Caco-2 (cell line): ENCODE measurements around the gene DPM1. TPM values are rescaled to one million over a fixed set of nuclear protein-coding genes. Genes with fewer than 3 reads are reported as not detected.
A peak's percentile ranks its signal among the peaks of the same experiment; 100 is the strongest.

Experiments
- BruUV-seq: library from RNA; stranded (reverse); fragments of 400-500 nt; replicated peaks from 2 replicates; lab custom pipeline; 2021; lab: Mats Ljungman, UMichigan
- CTCF ChIA-PET: fragments of 300-600 bp; sonication (Branson Sonifier 250); formaldehyde crosslinking; loops from one replicate; lab custom pipeline; 2022; ENCODE audit warnings: antibody characterized with exemption; lab: Charles Lee
- POLR2A ChIA-PET: fragments of 300-600 bp; sonication (Branson Sonifier 250); formaldehyde crosslinking; loops from one replicate; lab custom pipeline; 2022; ENCODE audit warnings: antibody characterized with exemption; lab: Charles Lee
- DNase-seq, 2 experiments: peaks; one replicate each; pipeline versions ENCODE4 v3.0.0 to v3.0.0-alpha.2; 2020 to 2022
- H3K27me3 ChIP-seq: replicated peaks from 2 replicates; pipeline ENCODE4 v1.6.0; 2011; ENCODE audit warnings: low read length; ENCODE audit not compliant: control insufficient read depth, insufficient read depth
- H3K36me3 ChIP-seq: 2 replicates; pipeline ENCODE4 v1.5.1; 2011; ENCODE audit warnings: low read length; ENCODE audit not compliant: control insufficient read depth, insufficient read depth
- H3K4me1 ChIP-seq: fragments of 250-450 bp; sonication (Bioruptor Pico); 2 replicates; pipeline ENCODE4 v1.5.1; 2020; ENCODE audit warnings: mild to moderate bottlenecking
- H3K4me3 ChIP-seq: 2 replicates; pipeline ENCODE4 v1.5.1; 2011; ENCODE audit warnings: low read depth, mild to moderate bottlenecking, control low read depth, low read length
- H3K9me3 ChIP-seq: fragments of 250-450 bp; sonication (Bioruptor Pico); 2 replicates; pipeline ENCODE4 v1.5.1; 2020; ENCODE audit warnings: mild to moderate bottlenecking, moderate library complexity
- H3K27ac Mint-ChIP-seq: one replicate; pipeline ENCODE4 v1.8.0; 2022; ENCODE audit warnings: mixed read lengths; ENCODE audit not compliant: unreplicated experiment
- H3K27me3 Mint-ChIP-seq: one replicate; pipeline ENCODE4 v1.8.0; 2022; ENCODE audit warnings: mixed read lengths; ENCODE audit not compliant: insufficient read depth, unreplicated experiment
- H3K36me3 Mint-ChIP-seq: one replicate; pipeline ENCODE4 v1.8.0; 2022; ENCODE audit warnings: mild to moderate bottlenecking, mixed read lengths; ENCODE audit not compliant: insufficient read depth, unreplicated experiment
- H3K4me1 Mint-ChIP-seq: one replicate; pipeline ENCODE4 v1.8.0; 2022; ENCODE audit warnings: low read depth, mixed read lengths; ENCODE audit not compliant: unreplicated experiment
- H3K4me3 Mint-ChIP-seq: one replicate; pipeline ENCODE4 v1.8.0; 2022; ENCODE audit warnings: mild to moderate bottlenecking, moderate library complexity, mixed read lengths; ENCODE audit not compliant: unreplicated experiment
- H3K9me3 Mint-ChIP-seq: one replicate; pipeline ENCODE4 v1.8.0; 2022; ENCODE audit warnings: mixed read lengths; ENCODE audit not compliant: unreplicated experiment
- CTCF ChIP-seq, 2 experiments: fragments of 200-600 bp in 1 of 2; IDR thresholded peaks; 1 replicate in 1 of 2; 2 replicates in 1 of 2; pipeline versions ENCODE4 v1.5.1 to v1.8.0; 2011 to 2022; ENCODE audit warnings: antibody characterized with exemption in 1 of 2, control low read depth in 1 of 2, inconsistent platforms in 1 of 2, low read depth in 1 of 2, low read length in 1 of 2, mild to moderate bottlenecking in 1 of 2, moderate library complexity in 1 of 2; ENCODE audit not compliant: insufficient read depth in 1 of 2, severe bottlenecking in 1 of 2, unreplicated experiment in 1 of 2
- intact Hi-C: fragments of 100-400 bp; cut with micrococcal nuclease; formaldehyde crosslinking; loops from one replicate; pipeline ENCODE4 v1.10.0; 2022; ENCODE audit not compliant: unreplicated experiment
- total RNA-seq: library from RNA; stranded (reverse); gene quantifications from 2 replicates; pipeline ENCODE4 v1.2.3, GENCODE V29; 2022

DPM1 gene
- total RNA-seq, 1 experiment from 2014 or later: 188 TPM

- Histone ChIP-seq H3K4me1 (no peaks in the 10 kb centered on the region), H3K36me3 (no peaks in the 10 kb centered on the region), H3K9me3 (no peaks in the 10 kb centered on the region), H3K27me3 (0 out of 2 replicates have a peak, but pooled peaks cover 1% of the 10 kb centered on the region), H3K4me3 (no peak overlapping the region)
- Mint-ChIP-seq H3K4me3 (no peak overlapping the region), H3K36me3 (no peaks in the 10 kb centered on the region), H3K9me3 (no peaks in the 10 kb centered on the region), H3K27me3 (peaks cover 16% of the 10 kb centered on the region), H3K4me1 (peaks cover 10% of the 10 kb centered on the region), H3K27ac (no peak overlapping the region)
- ChIA-PET POLR2A (no interaction called here), CTCF (interaction anchor here (1.5 kb wide), 1 partner anchor 10 kb away, joined by 5 read pairs; no protein-coding TSS in a partner anchor)
- TF ChIP-seq CTCF (IDR thresholded peaks at IDR 0.05; ENCODE audit: insufficient read depth in 1 of 2, low read depth in 1 of 2, low read length in 1 of 2, severe bottlenecking in 1 of 2, unreplicated experiment in 1 of 2): no peak
- BruUV-seq: no TSS peak
- intact Hi-C loops: no loop called here
- no peak for DNase-seq
Observed at GRCh38 chr20:50983321-50983720, 25.0 kb upstream of the DPM1 start.

GRCh38 chr20:50982363-50982762 lies 24.0 kb upstream of the DPM1 start:
- Histone ChIP-seq H3K36me3 (no peaks in the 10 kb centered on the region), H3K4me3 (no peak overlapping the region)
- intact Hi-C loops: no loop called here

GRCh38 chr20:50981714-50982048 lies 23.3 kb upstream of the DPM1 start:
- TF ChIP-seq CTCF (IDR thresholded peaks at IDR 0.05; ENCODE audit: insufficient read depth in 1 of 2, low read depth in 1 of 2, low read length in 1 of 2, severe bottlenecking in 1 of 2, unreplicated experiment in 1 of 2): no peak
- Histone ChIP-seq H3K36me3 (no peaks in the 10 kb centered on the region), H3K4me3 (no peak overlapping the region), H3K9me3 (no peaks in the 10 kb centered on the region), H3K27me3 (0 out of 2 replicates have a peak, but pooled peaks cover 1% of the 10 kb centered on the region), H3K4me1 (peaks cover 4% of the 10 kb centered on the region)
- no TSS peak for BruUV-seq
- intact Hi-C loops: no loop called here
- H3K9me3 Mint-ChIP-seq: no peaks in the 10 kb centered on the region
- H3K27me3 Mint-ChIP-seq: peaks cover 17% of the 10 kb centered on the region
- ChIA-PET CTCF (interaction anchor here (0.6 to 2.8 kb wide), 16 partner anchors 12 to 602 kb away, joined by 3 to 36 read pairs (median 4); partner anchors contain the start of genes ADNP, BCAS4 and NFATC2), POLR2A (no interaction called here)
- DNase-seq: no peak
- peaks cover 10% of the 10 kb centered on the region for H3K4me1 Mint-ChIP-seq
- no peaks in the 10 kb centered on the region for H3K36me3 Mint-ChIP-seq
- no peak overlapping the region for H3K4me3 Mint-ChIP-seq
- no peak overlapping the region for H3K27ac Mint-ChIP-seq

More at GRCh38 chr20:50982363-50982762, 24.0 kb upstream of the DPM1 start:
- Mint-ChIP-seq H3K4me3 (no peak overlapping the region), H3K4me1 (peaks cover 10% of the 10 kb centered on the region), H3K9me3 (no peaks in the 10 kb centered on the region), H3K27me3 (peaks cover 17% of the 10 kb centered on the region), H3K27ac (no peak overlapping the region), H3K36me3 (no peaks in the 10 kb centered on the region)
- H3K27me3 ChIP-seq: 0 out of 2 replicates have a peak, but pooled peaks cover 1% of the 10 kb centered on the region
- no TSS peak for BruUV-seq
- ChIA-PET POLR2A (no interaction called here), CTCF (interaction anchor here (0.6 to 2.8 kb wide), 8 partner anchors 15 to 777 kb away, joined by 3 to 36 read pairs (median 4); partner anchors contain the start of gene BCAS4)
- peak in 1 of 2 experiments; percentile 51 for DNase-seq
- no peak for TF ChIP-seq CTCF (IDR thresholded peaks at IDR 0.05; ENCODE audit: insufficient read depth in 1 of 2, low read depth in 1 of 2, low read length in 1 of 2, severe bottlenecking in 1 of 2, unreplicated experiment in 1 of 2)
- H3K4me1 ChIP-seq: peaks cover 4% of the 10 kb centered on the region
- H3K9me3 ChIP-seq: no peaks in the 10 kb centered on the region
